Measurements from ENCODE around the gene TXNRD3. TPM values are rescaled to one million over a fixed set of nuclear protein-coding genes. Genes with fewer than 3 reads are reported as not detected.

The TXNRD3 gene
- total RNA-seq, 1 donor from 2014 or later = 6.2 TPM

- no peak for TF ChIP-seq CTCF (IDR thresholded peaks at IDR 0.05; ENCODE audit: insufficient read depth, low read length, poor library complexity, severe bottlenecking)
- peaks cover 3% of the 10 kb centered on the region for H3K27me3 ChIP-seq (ENCODE audit: control insufficient read depth, insufficient read depth, low read length)
- no peak overlapping the region for H3K4me3 ChIP-seq (ENCODE audit: low read depth, low read length)
- DNase-seq (ENCODE audit: low read depth) = no peak
- H3K36me3 ChIP-seq (ENCODE audit: control insufficient read depth, insufficient read depth, low read length) = no peaks in the 10 kb centered on the region
Measured at GRCh38 chr3:126568776-126569342, 86.1 kb downstream of the TXNRD3 start.

GRCh38 chr3:126567696-126568438, 87.1 kb downstream of the TXNRD3 start:
- H3K36me3 ChIP-seq (ENCODE audit: control insufficient read depth, insufficient read depth, low read length) = no peaks in the 10 kb centered on the region
- H3K27me3 ChIP-seq (ENCODE audit: control insufficient read depth, insufficient read depth, low read length) = peaks cover 3% of the 10 kb centered on the region
- H3K4me3 ChIP-seq (ENCODE audit: low read depth, low read length) = no peak overlapping the region
- no peak for DNase-seq (ENCODE audit: low read depth)
- TF ChIP-seq CTCF (IDR thresholded peaks at IDR 0.05; ENCODE audit: insufficient read depth, low read length, poor library complexity, severe bottlenecking) = peak; percentile 29

- no peak for DNase-seq (ENCODE audit: low read depth)
- no peak overlapping the region for H3K4me3 ChIP-seq (ENCODE audit: low read depth, low read length)
- no peak for TF ChIP-seq CTCF (IDR thresholded peaks at IDR 0.05; ENCODE audit: insufficient read depth, low read length, poor library complexity, severe bottlenecking)
- no peaks in the 10 kb centered on the region for H3K27me3 ChIP-seq (ENCODE audit: control insufficient read depth, insufficient read depth, low read length)
- H3K36me3 ChIP-seq (ENCODE audit: control insufficient read depth, insufficient read depth, low read length) = no peaks in the 10 kb centered on the region
Measured at GRCh38 chr3:126562737-126563276, 92.1 kb downstream of the TXNRD3 start.

GRCh38 chr3:126558336-126559071, 96.4 kb downstream of the TXNRD3 start, which contains the start of gene C3orf22:
Gene C3orf22, minus strand, starts transcription at chr3:126558932. Its CDS starts 5,542 bp downstream, at chr3:126553390.
- DNase-seq (ENCODE audit: low read depth) = no peak
- Histone ChIP-seq H3K36me3 (ENCODE audit: control insufficient read depth, insufficient read depth, low read length) (no peaks in the 10 kb centered on the region), H3K27me3 (ENCODE audit: control insufficient read depth, insufficient read depth, low read length) (peaks cover 3% of the 10 kb centered on the region), H3K4me3 (ENCODE audit: low read depth, low read length) (no peak within 1 kb of the TSS)
- TF ChIP-seq CTCF (IDR thresholded peaks at IDR 0.05; ENCODE audit: insufficient read depth, low read length, poor library complexity, severe bottlenecking) = no peak

- Histone ChIP-seq H3K27me3 (ENCODE audit: control insufficient read depth, insufficient read depth, low read length) (peaks cover 5% of the 10 kb centered on the region), H3K4me3 (ENCODE audit: low read depth, low read length) (no peak overlapping the region), H3K36me3 (ENCODE audit: control insufficient read depth, insufficient read depth, low read length) (no peaks in the 10 kb centered on the region)
- no peak for DNase-seq (ENCODE audit: low read depth)
- no peak for TF ChIP-seq CTCF (IDR thresholded peaks at IDR 0.05; ENCODE audit: insufficient read depth, low read length, poor library complexity, severe bottlenecking)
Measured at GRCh38 chr3:126557761-126558160, 97.2 kb downstream of the TXNRD3 start.
